HepG2 (cell line): ENCODE measurements around the gene POLR2H. TPM values are rescaled to one million over a fixed set of nuclear protein-coding genes. Genes with fewer than 3 reads are reported as not detected.
A peak's percentile ranks its signal among the peaks of the same experiment; 100 is the strongest.

Source experiments
- DDIT3 ChIP-seq: sonication (generic); formaldehyde crosslinking; IDR thresholded peaks from 2 replicates; pipeline ENCODE4 v1.4.0; 2020; ENCODE audit warnings: mild to moderate bottlenecking, missing genetic modification reagents
- E2F1 ChIP-seq: sonication (generic); formaldehyde crosslinking; IDR thresholded peaks from 2 replicates; pipeline ENCODE4 v1.5.0; 2020; ENCODE audit warnings: missing genetic modification reagents
- FOSL2 ChIP-seq: sonication (generic); formaldehyde crosslinking; IDR thresholded peaks from 2 replicates; pipeline ENCODE4 v1.4.0; 2020; ENCODE audit warnings: missing genetic modification reagents
- GTF2F1 ChIP-seq: fragments of 150-350 bp; IDR thresholded peaks from 2 replicates; pipeline ENCODE4 v1.6.1; 2014; ENCODE audit warnings: low read length
- GTF3A ChIP-seq: sonication (generic); formaldehyde crosslinking; conservative IDR thresholded peaks from 2 replicates; pipeline ENCODE4 v1.4.0; 2020; ENCODE audit warnings: mild to moderate bottlenecking, missing genetic modification reagents
- HNF1B ChIP-seq: sonication (generic); formaldehyde crosslinking; IDR thresholded peaks from 2 replicates; pipeline ENCODE4 v1.5.1; 2020; ENCODE audit warnings: mild to moderate bottlenecking, moderate library complexity, missing genetic modification reagents
- KAT7 ChIP-seq: IDR thresholded peaks from 2 replicates; pipeline ENCODE4 v1.6.1; 2018; ENCODE audit warnings: borderline replicate concordance, missing compliant biosample characterization
- MZF1 ChIP-seq: sonication (generic); formaldehyde crosslinking; IDR thresholded peaks from 2 replicates; pipeline ENCODE4 v1.8.1; 2023; ENCODE audit warnings: mild to moderate bottlenecking, missing genetic modification reagents, borderline replicate concordance
- PBX2 ChIP-seq: IDR thresholded peaks from 2 replicates; pipeline ENCODE4 v1.6.1; 2016; ENCODE audit warnings: control low read depth
- PREB ChIP-seq: sonication (generic); formaldehyde crosslinking; IDR thresholded peaks from 2 replicates; pipeline ENCODE4 v1.4.0; 2020; ENCODE audit warnings: missing genetic modification reagents
- RBM22 ChIP-seq: fragments of 200-400 bp; formaldehyde crosslinking; optimal IDR thresholded peaks from 2 replicates; pipeline ENCODE3; 2017; ENCODE audit warnings: mild to moderate bottlenecking, low read length, moderate library complexity
- SNAI1 ChIP-seq: sonication (generic); formaldehyde crosslinking; IDR thresholded peaks from 2 replicates; pipeline ENCODE4 v1.5.0; 2020; ENCODE audit warnings: mild to moderate bottlenecking, missing genetic modification reagents, borderline replicate concordance
- SNAPC2 ChIP-seq: sonication (generic); formaldehyde crosslinking; IDR thresholded peaks from 2 replicates; pipeline ENCODE4 v1.8.1; 2022; ENCODE audit warnings: mild to moderate bottlenecking, missing genetic modification reagents
- TBP ChIP-seq: sonication (generic); formaldehyde crosslinking; IDR thresholded peaks from 2 replicates; pipeline ENCODE4 v1.5.0; 2020; ENCODE audit warnings: missing genetic modification reagents
- TOE1 ChIP-seq: sonication (generic); formaldehyde crosslinking; IDR thresholded peaks from 2 replicates; pipeline ENCODE4 v1.4.0; 2020; ENCODE audit warnings: mild to moderate bottlenecking, missing genetic modification reagents
- ZBTB3 ChIP-seq: sonication (generic); formaldehyde crosslinking; IDR thresholded peaks from 2 replicates; pipeline ENCODE4 v1.4.0; 2020; ENCODE audit warnings: low read depth, mild to moderate bottlenecking, moderate library complexity, missing genetic modification reagents, borderline replicate concordance
- ZBTB8A ChIP-seq: sonication (generic); formaldehyde crosslinking; IDR thresholded peaks from 2 replicates; pipeline ENCODE4 v1.4.0; 2020; ENCODE audit warnings: mild to moderate bottlenecking, low read depth, missing genetic modification reagents, borderline replicate concordance
- ZNF253 ChIP-seq: sonication (generic); formaldehyde crosslinking; IDR thresholded peaks from 2 replicates; pipeline ENCODE4 v1.8.0; 2022; ENCODE audit warnings: mild to moderate bottlenecking, missing genetic modification reagents, borderline replicate concordance
- ZNF282 ChIP-seq: fragments of 450-650 bp; IDR thresholded peaks from 2 replicates; pipeline ENCODE4 v1.6.1; 2018; ENCODE audit not compliant: partially characterized antibody
- ZNF33A ChIP-seq: sonication (generic); formaldehyde crosslinking; IDR thresholded peaks from 2 replicates; pipeline ENCODE4 v1.5.1; 2020; ENCODE audit warnings: missing genetic modification reagents, mild to moderate bottlenecking, moderate library complexity, borderline replicate concordance
- ZNF550 ChIP-seq: sonication (generic); formaldehyde crosslinking; IDR thresholded peaks from 2 replicates; pipeline ENCODE4 v1.4.0; 2020; ENCODE audit warnings: mild to moderate bottlenecking, missing genetic modification reagents, borderline replicate concordance
- ZNF749 ChIP-seq: sonication (generic); formaldehyde crosslinking; IDR thresholded peaks from 2 replicates; pipeline ENCODE4 v1.8.0; 2022; ENCODE audit warnings: mild to moderate bottlenecking, missing genetic modification reagents, moderate library complexity, borderline replicate concordance
- ZSCAN25 ChIP-seq: sonication (generic); formaldehyde crosslinking; IDR thresholded peaks from 2 replicates; pipeline ENCODE4 v1.8.0; 2022; ENCODE audit warnings: mild to moderate bottlenecking, missing genetic modification reagents
- polyA plus RNA-seq, 8 experiments: library from polyadenylated mRNA; depleted of rRNA in 3 of 8; stranded (reverse) in 7 of 8; unstranded in 1 of 8; fragments of >200 nt; fragmentation: Illumina TruSeq in 4 of 8; extraction: Trizol in 4 of 8; gene quantifications; 2 replicates each; pipeline versions ENCODE4 v1.2.1 to v1.2.3, GENCODE V29; 2011 to 2016; ENCODE audit warnings: low read depth in 4 of 8, missing spikeins in 1 of 8, mixed read lengths in 1 of 8; ENCODE audit not compliant: insufficient read depth in 1 of 8
- total RNA-seq, 5 experiments: library from RNA; depleted of rRNA; stranded (reverse); fragments of >200 nt; fragmentation: Illumina TruSeq; extraction: Trizol; gene quantifications; 2 replicates each; pipeline ENCODE4 v1.2.3, GENCODE V29; 2016; ENCODE audit warnings: low read depth in 1 of 5

Gene POLR2H
- total and polyA plus RNA-seq, 2 of the 13 experiments (the other 11 are each of a cell fraction or from before 2014, with no cell fraction given) = 118 to 194 TPM

- TF ChIP-seq E2F1 (peak; percentile 67; the same call in 1 of the 2 replicates), PBX2 (CRISPR knock-in tag) (no peak), ZSCAN25 (CRISPR knock-in tag) (peak; percentile 90), ZNF282 (no peak), ZBTB8A (no peak; the same call in 1 of the 2 replicates), HNF1B (CRISPR knock-in tag) (peak; percentile 87), PREB (no peak), GTF3A (CRISPR knock-in tag) (no peak; the same call in 1 of the 2 replicates), TOE1 (CRISPR knock-in tag) (peak; percentile 38; the same call in 1 of the 2 replicates), TBP (no peak), ZNF33A (CRISPR knock-in tag) (peak; percentile 92; the same call in 1 of the 2 replicates), ZNF749 (peak; percentile 39; the same call in 1 of the 2 replicates), ZNF550 (no peak), SNAPC2 (CRISPR knock-in tag) (0 out of 2 replicates have a peak, but pooled peaks have one; percentile 72), FOSL2 (CRISPR knock-in tag) (peak; percentile 56), ZNF253 (CRISPR knock-in tag) (no peak), DDIT3 (no peak; the same call in 1 of the 2 replicates), RBM22 (peak; percentile 63), SNAI1 (no peak), ZBTB3 (0 out of 2 replicates have a peak, but pooled peaks have one; percentile 51), GTF2F1 (no peak), MZF1 (CRISPR knock-in tag) (no peak), KAT7 (CRISPR knock-in tag) (peak; percentile 27; the same call in 1 of the 2 replicates)
These were observed 1.4 kb downstream of the POLR2H start (continued) for GRCh38 chr3:184362668-184363546.
